ENCODE measurements around the gene WNK1.
"Not testable (repeated sequence)": the region's sequence is repeated elsewhere in the genome, so short reads cannot be mapped to it uniquely, and the experiment has no call there.

The WNK1 gene

DNA sequence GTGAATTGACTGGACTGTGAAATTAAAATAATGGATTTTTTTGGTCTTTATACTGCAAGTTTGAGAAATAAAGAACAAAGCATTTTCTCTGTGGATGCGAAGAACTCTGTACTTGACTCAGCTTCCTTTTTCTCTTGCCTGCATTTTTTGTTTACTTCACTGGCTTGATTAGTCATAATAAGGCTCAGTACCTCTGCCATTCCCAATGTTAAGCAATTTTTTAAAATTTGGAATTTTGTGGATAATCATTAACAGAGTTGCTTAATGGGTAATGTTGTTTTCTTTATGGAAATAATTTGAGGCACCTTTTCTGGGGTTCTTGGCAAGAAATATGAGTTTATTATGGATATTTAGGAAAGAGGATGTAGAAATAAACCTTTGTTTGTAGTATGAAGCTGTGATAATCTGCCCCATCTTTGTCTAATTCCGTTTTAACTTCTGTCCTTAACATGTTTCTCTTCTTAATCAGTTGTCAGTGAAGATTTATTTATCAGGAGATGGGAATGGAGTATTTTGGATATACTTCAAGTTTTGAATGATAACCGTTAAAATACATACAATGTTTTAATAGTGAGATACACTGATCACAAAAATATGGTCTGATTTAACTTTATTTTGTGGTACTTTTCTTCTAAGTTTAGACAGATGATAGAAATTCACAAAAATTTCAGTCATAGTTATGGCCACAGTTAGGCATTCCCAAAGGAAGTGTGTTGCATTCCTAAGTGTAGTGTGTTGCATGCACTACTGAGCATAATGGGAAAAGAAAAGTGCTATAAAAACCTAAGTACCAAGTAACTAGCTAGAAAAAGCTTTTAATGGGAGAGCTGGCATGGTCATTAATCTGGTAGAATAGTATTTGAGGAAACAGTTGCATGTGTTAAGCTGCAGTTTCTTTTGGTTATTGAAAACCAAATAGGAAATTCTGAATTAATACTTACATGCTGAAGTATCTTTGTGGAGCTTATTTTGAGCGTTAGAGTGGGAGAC lies 27.7 kb downstream of the WNK1 start:
- no peak for DNase-seq

DNA sequence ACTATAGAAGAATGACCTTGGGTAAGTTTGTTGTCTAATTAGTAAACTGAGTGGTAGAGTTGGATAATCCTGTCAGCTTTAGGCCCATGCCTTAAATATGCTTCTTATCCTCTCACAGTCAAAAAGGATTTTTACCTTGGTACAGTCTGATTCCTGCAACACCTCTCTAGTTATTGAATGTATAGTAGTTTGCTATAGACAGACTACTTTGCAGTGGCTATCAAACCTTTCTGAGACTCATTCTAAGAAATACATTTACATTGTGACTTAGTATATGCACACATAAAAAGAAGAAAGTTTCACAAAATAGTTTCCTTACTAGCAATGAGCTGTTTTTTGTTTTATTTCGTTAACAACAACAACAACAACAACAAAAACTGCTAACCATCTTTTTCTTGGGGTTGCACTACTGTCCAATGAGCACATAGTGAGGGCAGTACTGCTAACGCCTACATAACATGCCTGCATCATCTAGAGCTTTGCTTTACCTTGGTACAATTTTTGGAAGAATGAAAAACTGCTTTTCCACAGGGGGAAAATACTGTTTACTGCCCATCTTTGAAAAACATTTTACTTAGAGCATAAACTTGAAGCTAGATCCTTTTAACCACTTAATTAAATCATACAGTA lies 28.5 kb downstream of the WNK1 start:
- no peak for DNase-seq

DNA sequence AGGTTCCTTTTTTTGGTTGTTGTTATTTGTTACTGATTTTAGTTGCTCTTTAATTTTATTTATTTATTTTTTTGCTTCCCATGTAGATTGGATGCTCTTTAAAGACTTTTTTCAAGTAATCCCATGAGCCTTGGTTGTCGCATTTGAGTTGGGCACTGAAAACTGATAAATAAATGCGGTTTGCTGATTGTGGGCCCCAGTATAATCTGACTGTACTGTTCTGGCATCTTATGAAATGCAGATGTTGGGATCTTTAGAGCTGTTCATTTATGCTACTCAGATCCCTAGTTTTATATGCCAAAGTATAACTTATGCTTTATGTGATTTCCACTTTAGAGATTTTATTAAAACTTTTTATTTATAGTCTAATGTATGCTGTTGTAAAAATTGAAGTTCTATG lies 33.3 kb downstream of the WNK1 start:
- DNase-seq, result no peak

DNA sequence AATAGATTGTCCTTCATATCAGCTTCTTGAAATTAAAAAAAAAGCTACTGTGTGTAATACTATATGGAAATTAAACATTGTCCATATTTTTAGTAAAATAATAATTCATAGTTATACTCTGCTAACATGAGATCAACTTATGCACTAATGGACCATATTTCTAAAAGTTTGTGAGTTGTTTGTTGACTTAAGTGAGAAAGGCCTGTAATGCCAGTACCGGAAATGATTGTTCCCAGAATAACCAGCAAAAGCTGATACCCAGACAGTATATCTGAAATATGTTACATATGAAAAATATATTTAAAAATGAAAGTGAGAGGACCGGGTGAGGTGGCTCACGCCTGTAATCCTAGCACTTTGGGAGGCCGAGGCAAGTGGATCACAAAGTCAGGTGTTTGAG lies 35.9 kb downstream of the WNK1 start:
- DNase-seq, result no peak

DNA sequence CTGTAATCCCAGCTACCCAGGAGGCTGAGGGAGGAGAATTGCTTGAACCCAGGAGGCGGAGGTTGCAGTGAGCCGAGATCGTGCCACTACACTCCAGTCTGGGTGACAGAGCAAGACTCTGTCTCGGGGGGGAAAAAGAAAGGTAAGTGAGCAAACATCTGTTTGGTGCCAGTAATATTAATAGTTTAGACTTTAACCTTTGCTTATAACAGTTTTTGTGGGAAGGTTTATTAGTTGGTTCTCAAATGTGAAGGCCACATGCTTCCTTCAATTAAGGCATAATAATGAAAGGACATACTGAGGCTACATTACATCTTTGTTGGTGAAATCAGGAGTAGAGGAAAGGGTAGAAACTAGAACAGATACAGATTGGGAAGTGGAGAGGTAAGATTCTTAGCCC lies 36.4 kb downstream of the WNK1 start:
- DNase-seq, result not testable (repeated sequence)

DNA sequence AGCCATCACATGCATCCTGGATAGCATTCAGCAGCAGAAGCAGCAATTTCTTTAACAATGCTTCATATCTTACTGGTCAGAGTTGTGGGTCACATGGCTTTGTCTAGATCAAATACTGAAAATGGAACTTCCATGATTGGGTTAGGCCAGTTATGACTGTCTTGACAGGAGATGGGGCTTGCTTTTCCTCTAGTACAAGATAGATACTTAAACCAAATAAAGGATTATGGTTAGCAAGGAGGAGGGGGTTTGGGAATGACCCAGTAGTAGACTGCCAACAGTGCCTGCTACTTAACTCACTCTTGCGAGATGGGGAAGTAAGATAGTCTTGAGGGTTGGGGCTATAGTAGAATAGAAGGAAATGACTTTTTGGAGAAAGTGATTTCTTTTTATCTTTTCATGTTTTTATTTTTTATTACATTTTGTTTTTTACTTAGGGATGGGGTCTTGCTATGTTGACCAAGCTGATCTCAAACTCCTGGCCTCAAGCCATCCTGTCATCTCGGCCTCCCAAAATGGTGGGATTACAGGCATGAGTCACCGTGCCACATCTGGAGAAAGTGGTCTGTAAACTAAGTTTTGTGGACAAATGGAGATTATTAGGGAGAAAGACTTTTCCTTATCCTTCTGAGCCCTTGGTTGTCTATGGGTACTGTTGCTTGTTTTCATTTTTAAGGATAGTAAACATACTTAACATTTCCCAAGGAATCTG lies 37.6 kb downstream of the WNK1 start:
- DNase-seq, result no peak

DNA sequence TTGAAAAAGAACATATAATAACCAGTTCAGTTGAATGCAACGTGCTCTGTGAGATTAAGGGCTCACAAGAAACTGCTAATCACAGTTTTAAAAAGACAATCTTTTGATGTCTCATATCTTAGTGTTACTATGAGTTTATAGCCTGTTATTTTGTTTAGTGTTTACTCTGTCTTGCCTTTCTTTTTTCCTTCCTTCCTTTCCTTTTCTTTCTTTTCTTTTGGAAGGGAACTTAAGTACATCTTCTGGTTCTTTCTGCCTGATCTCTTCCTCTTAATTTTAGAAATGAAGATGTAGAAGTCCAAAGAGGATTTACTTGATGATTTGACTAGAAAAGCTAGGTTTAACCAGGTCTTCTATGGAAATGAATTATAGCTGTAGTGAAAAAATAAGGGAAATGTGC lies 38.2 kb downstream of the WNK1 start:
- DNase-seq, result no peak

DNA sequence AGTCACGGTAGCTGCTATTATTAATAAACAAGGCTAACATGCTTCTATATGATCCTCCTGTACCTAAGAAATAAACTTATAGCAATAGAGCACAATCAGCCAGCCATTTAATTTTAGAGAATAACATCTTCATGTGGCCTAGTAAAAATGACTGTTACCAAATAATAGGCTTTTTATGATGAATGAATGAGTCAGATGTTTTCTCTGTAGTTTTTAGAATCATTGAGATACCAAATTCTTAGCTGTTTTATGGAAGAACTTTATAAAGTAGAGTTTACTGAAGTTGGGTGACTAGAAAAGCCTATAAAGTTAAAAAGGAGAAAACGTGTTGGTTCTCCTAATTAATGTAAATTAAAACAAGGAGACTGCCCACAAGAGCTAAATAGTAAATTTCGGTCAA lies 40.7 kb downstream of the WNK1 start:
- no peak for DNase-seq

DNA sequence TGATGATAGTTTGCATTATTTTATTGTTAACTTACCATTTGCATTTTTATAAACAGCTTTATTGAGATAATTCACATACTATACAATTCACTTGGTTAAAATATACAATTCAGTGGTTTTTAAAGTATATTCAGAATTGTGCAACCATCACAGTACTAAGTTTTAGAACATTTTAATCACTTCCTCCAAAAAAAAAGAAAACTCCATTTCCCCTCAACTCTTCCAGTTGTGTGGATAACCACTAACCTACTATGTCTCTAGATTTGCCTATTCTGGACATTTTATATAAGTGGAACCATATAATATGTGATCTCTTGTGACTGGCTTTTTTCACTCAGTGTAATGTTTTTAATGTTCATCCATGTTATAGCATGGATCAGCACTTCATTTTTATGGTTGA lies 41.3 kb downstream of the WNK1 start:
- DNase-seq, result no peak

DNA sequence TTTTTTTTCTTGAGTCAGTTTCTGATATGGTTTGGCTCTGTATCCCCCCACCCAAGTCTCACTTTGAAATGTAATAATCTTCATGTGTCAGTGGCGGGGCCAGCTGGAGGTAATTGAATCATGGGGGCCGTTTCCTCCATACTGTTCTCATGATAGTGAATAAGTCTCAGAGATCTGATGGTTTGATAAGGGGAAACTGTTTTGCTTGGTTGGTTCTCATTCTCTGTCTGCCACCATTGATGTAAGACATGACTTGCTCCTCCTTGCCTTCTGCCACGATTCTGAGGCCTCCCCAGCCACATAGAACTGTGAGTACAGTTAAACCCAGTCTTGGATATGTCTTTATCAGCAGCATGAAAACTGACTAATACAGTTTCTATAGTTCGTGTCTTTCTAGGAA lies 42.9 kb downstream of the WNK1 start:
- peak; percentile 39 for DNase-seq

DNA sequence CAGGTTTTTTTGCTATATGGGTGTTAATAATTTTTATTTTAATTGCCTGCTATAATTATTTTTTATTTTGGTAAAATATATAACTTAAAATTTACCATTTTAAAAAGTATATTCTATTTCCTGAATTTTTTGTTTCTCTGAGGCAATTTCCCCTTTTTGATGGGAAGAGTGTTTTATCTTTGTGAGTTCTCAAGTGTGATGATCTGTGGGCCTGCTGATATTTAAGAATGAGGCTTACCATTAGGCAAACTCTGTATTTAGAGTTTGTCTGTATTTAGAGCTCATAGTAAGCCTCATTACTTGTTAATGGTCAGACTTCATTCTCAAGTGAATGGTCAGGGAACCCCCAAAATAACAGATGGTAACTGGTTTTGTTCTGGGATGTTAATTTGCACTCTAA lies 48.0 kb downstream of the WNK1 start:
- no peak for DNase-seq

DNA sequence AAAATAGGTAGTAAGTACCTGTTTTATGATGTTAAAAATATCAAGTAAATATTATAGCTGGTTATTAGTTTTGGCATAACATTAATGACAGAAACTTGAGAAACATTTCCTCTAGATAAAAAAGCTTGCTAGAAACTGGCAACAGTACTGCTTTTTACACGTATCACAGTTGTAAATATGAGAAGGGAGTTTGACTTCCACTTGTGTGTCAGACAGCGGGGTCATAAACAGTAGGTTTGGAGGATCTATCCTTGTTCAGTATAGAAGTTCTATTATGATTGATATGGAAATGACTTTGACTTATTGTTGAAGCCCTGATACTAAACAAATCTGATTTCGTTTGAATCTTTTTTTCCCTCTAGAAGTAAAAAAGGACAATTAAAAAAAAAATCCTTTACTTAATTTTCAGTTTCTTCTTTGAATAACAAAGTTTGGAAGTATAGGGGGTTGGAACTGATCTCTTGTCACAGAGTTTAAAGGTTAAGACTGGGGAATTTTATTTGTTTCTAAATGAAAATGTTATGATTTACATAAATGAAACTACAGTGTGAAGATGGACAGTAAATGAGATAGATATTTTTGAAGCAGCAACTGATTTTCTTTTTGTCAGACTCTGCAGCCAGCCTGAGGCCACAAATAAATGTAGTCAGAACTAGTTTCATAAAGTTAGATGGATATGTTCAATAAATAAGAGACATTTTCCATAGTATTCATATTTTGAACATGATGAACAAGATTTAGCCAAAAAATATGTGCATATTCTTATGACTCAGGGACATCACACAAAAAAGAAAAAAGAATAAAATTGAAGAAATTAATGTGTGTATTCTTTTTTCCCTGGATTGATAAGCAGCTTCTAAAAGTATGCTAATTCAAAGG lies 50.1 kb downstream of the WNK1 start:
- no peak for DNase-seq

DNA sequence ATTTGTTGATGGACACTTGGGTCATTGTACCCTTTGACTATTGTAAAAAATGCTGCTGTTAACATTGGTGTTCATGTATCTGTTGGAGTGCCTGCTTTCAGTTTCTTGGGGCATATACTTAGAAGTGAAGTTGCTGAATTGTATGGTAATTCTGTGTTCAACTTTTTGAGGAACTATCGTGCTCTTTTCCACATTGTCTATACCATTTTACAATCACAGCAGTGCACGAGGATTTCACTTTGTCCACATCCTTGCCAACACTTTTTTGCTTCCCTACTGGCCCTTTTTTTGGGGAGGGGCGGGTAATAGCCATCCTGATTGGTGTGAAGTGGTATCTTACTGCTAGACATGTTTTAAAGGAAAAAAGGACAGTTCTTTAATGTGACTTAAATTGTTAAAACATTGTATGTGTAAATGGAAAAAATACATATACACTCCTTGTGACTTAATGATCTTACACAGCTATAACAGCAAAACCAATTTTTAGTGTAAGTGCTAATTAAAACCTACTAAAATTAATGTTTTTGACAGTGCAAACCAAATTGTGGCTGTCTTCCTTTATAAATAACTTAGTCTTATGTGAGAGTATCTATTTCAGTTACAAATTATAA lies 52.7 kb downstream of the WNK1 start:
- DNase-seq, result no peak

DNA sequence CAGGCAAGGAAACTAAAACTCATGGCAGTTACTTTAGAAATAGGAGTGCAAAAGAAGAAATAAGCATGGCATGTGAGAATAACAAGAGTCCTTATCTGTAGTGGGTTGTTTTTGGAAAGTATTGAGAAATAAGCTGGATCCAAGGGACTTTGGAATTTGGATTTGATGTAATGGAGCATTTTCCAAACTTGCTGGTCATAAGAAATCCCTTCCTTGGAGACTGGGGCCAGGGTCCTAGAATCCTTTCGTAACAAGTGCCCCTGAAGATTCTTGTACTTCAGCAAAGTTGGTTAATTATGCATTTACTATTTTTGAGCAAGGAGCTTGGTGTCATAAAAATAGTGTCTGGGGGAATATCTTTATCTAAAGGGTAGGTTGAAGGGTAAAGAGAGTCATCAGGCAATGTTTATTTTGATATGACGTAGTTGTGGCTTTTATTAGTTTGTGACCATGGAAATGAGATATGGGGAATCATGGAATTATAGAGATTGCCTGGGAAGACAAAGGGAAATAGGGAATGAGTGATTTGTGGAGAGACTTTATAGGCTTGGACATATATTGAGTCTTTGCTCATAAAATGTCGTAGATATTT lies 53.9 kb downstream of the WNK1 start:
- no peak for DNase-seq

DNA sequence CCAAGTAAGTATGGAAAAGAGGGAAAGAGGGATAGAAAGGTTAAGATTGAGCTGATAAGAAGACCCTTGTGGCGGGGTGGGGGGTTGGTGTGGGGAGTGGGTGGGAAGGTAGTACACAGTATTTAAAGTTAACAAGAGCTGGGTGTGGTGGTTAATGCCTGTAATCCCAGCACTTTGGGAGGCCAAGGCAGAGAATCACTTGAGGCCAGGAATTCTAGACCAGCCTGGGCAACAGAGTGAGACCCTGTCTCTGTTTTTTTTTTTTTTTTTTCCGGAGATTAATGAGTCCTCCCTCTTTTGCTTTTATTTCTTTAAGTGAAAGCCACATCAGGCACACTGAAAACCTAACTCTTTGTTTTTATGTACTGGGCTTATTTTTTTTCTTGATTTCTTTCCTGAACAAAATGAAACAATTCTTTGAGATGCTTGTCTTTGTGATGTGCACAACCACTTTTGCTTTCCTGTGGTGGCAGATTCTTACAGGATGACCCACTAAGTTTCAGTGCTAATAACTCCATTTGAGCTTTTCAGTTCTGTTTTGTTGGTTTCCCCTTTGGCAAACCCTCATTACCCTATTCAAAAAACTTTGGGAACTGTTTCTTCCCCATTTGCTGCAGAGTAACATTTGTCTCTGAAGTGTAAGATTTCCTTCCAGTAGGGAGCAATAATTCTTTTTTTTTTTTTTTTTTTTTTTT lies 54.8 kb downstream of the WNK1 start:
- no peak for DNase-seq

DNA sequence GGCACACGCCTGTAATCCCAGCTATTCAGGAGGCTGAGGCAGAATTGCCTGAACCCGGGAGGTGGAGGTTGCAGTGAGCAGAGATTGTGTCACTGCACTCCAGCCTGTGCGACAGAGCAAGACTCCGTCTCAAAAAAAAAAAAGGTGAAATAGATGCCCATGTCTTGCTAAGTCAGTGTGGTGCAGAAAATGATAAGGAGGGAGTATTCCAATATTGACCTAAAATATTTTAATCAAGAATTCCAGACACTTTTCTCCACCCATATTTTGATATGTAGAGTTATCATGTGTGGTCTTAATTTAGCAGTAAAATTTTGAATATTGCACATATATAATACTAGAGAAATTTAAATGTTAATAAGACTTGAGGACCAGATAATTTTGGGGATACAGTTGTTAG lies 57.7 kb downstream of the WNK1 start:
- DNase-seq, result no peak

DNA sequence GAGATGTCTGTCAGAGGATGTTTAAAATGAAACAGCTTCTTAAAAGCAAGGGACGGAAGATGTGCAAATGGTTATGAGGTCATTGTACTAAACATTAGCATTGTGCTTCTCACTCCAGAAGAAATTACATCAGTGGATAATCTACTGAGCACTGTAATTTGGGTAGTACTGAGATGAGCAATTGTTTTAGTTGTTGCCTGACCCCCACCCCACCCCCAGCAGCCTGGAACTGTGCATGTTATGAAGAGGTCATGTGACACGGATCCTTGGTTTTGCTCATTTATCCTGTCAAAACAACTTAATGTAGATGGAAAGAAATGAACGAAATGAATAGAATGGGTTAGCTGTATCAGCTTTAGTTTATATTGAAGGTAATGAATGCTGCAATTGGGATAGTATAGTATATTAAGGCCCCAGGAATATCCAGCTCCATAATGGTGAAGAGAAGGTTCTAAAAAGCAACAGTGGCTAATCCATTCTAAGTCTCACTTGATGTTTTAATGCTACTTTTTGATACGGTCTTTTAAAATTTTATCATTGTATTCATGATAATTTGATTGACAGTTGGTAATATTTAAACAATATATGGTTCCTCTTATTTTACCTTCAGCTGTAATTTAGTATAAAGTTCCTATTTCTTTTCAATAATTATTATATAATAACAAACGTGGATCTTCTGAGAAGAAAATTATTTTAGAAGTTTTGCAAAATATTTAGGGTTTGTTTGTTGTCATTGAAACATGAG lies 58.5 kb downstream of the WNK1 start:
- DNase-seq, result no peak

DNA sequence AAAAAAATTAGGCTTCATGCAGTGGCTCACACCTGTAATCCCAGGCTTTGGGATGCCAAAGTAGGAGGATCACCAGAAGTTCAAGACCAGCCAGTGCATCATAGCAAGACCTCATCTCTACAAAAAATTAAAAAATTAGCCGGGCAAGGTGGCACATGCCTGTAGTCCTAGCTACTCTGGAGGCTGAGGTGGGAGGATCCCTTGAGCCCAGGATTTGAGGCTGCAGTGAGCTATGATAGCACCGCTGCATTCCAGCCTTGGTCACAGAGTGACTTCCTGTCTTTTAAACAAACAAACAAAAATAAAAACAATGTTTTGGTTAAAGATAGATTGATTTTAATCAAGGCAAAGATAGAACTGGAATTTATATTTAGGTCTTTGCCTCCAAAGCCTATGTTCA lies 60.6 kb downstream of the WNK1 start:
- DNase-seq, result no peak

DNA sequence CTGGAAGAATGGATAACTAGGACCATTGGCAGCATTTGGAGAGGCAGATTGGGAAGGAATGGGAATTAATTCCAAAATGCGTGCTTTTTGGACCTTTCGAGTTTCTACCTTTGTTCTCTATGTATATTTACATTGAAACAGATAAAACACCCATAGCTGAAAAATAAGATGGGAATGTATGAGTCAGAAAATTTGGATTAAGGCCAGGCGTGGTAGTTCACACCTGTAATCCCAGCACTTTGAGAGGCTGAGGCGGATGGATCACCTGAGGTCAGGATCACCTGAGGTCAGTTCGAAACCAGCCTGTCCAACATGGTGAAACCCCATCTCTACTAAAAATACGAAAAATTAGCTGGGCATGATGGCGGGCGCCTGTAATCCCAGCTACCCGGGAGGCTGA lies 65.1 kb downstream of the WNK1 start:
- not testable (repeated sequence) for DNase-seq

DNA sequence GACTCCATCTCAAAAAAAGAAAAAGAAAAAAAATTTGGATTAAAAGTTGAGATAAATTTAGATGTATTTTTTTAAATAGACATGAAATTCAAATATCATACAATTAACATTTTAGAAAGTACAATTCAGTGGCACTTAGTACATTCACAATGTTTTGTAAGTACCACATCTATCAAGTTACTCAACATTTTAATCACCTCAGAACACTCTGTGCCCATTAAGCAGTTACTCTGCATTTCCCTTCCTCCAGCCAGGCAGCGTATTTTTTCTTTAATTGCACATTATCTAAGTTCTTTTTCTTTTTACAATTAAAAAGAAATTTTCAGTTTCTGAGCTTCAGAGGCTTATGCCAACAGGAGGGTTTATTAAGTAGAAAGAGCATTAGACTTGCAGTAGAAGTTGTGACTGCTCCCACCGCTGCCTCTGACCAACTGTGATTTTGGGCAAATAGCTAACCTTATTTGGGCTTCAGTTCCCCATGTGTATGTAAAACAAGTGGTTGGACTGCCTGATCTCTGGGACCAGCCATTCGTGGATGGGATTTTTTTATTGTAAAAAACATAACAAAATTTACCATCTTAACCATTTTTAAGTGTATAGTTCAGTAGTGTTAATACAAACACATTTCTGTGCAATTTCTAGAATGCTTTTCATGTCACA lies 65.7 kb downstream of the WNK1 start:
- no peak for DNase-seq
